Esophagus squamous epithelium (tissue), 5 donors: ENCODE measurements around the gene RABIF. TPM values are rescaled to one million over a fixed set of nuclear protein-coding genes. Genes with fewer than 3 reads are reported as not detected.
"Not testable (repeated sequence)": the region's sequence is repeated elsewhere in the genome, so short reads cannot be mapped to it uniquely, and the experiment has no call there.

ENCODE experiments used
- DNase-seq: peaks from one replicate; lab custom pipeline; 2025; lab: John Stamatoyannopoulos, UW
- H3K27ac ChIP-seq, 4 donors: fragments of 200-600 bp; sonication (generic); one replicate each; pipeline ENCODE4 v1.5.1; 2016 to 2019; ENCODE audit warnings: mild to moderate bottlenecking in 1 of 4
- H3K27me3 ChIP-seq, 4 donors: fragments of 200-600 bp; sonication (generic); 1 replicate in 3 of 4; 2 replicates in 1 of 4; pipeline versions ENCODE4 v1.5.1 to v1.6.0; 2017 to 2021; ENCODE audit warnings: antibody characterized with exemption in 1 of 4
- H3K36me3 ChIP-seq, 3 donors: fragments of 200-600 bp; sonication (generic); one replicate each; pipeline ENCODE4 v1.5.1; 2016 to 2019
- H3K4me1 ChIP-seq, 3 donors: fragments of 200-600 bp; sonication (generic); one replicate each; pipeline ENCODE4 v1.5.1; 2017 to 2019
- H3K4me3 ChIP-seq, 4 donors: fragments of 200-600 bp; sonication (generic); 1 replicate in 3 of 4; 2 replicates in 1 of 4; pipeline ENCODE4 v1.5.1; 2016 to 2019; ENCODE audit warnings: mild to moderate bottlenecking in 2 of 4, moderate library complexity in 1 of 4
- H3K9me3 ChIP-seq, 3 donors: fragments of 200-600 bp; sonication (generic); one replicate each; pipeline ENCODE4 v1.5.1; 2016 to 2019
- POLR2A ChIP-seq, 4 donors: fragments of 450-650 bp; IDR thresholded peaks; one replicate each; pipeline ENCODE4 v1.6.1; 2017; ENCODE audit warnings: antibody characterized with exemption in 4 of 4, mild to moderate bottlenecking in 4 of 4, moderate library complexity in 3 of 4
- WGBS, 2 donors: methylation state at CpG; one replicate each; pipeline ENCODE4 v1.1.5; 2018; 5-methylcytosine and 5-hydroxymethylcytosine counted together
- intact Hi-C: fragments of 100-400 bp; cut with DNase I; formaldehyde crosslinking; loops from one replicate; pipeline ENCODE4 v1.15.0; 2022
- total RNA-seq, 4 donors: library from RNA; depleted of rRNA; stranded (reverse); fragments of >200 nt; gene quantifications; one replicate each; pipeline ENCODE4 v1.1.0, GENCODE V29; 2016
- TF ChIP-seq, protein P1 (sequence below), 6 experiments: fragments of 450-650 bp in 4 of 6; fragments of 200-600 bp in 2 of 6; sonication (generic) in 2 of 6; IDR thresholded peaks; one replicate each; pipeline ENCODE4 v1.5.1; 2016 to 2019; ENCODE audit warnings: antibody characterized with exemption in 6 of 6, mild to moderate bottlenecking in 4 of 6, moderate library complexity in 4 of 6
- donor health status: DM: yes; HTN: yes; CAD: no.

RABIF gene
- total RNA-seq, 4 donors from 2014 or later, result 4.9 to 10.4 (median 8.0) TPM

DNA sequence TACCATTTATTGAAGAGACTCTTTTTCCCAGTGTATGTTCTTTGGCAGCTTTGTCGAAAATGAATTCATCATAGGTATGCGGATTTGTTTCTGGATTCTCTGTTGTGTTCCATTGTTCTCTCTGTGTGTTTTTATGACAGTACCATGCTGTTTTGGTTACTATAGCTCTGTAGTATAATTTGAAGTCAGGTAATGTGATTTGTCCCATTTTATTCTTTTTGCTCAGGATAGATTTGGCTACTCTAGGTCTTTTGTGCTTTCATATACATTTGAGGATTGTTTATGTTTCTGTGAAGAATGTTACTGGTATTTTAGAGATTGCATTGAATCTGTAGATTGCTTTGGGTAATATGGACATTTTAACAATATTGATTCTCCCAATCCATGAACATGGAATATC lies 43.5 kb upstream of the RABIF start:
- 76 to 93% methylated on average over 2 of the region's 2 CpGs for WGBS, 2 donors
- peaks cover 0 to 4% (median 3%) of the 10 kb centered on the region in 3 donors for H3K4me1 ChIP-seq
- TF ChIP-seq POLR2A (IDR thresholded peaks at IDR 0.05), result no peak
- TF ChIP-seq, protein P1, sequence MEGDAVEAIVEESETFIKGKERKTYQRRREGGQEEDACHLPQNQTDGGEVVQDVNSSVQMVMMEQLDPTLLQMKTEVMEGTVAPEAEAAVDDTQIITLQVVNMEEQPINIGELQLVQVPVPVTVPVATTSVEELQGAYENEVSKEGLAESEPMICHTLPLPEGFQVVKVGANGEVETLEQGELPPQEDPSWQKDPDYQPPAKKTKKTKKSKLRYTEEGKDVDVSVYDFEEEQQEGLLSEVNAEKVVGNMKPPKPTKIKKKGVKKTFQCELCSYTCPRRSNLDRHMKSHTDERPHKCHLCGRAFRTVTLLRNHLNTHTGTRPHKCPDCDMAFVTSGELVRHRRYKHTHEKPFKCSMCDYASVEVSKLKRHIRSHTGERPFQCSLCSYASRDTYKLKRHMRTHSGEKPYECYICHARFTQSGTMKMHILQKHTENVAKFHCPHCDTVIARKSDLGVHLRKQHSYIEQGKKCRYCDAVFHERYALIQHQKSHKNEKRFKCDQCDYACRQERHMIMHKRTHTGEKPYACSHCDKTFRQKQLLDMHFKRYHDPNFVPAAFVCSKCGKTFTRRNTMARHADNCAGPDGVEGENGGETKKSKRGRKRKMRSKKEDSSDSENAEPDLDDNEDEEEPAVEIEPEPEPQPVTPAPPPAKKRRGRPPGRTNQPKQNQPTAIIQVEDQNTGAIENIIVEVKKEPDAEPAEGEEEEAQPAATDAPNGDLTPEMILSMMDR (IDR thresholded peaks at IDR 0.05), result no peak
- DNase-seq, result no peak
- intact Hi-C loops, result no loop called here
- no peak overlapping the region for H3K27ac ChIP-seq
- no peaks in the 10 kb centered on the region for H3K36me3 ChIP-seq
- H3K9me3 ChIP-seq, result no peaks in the 10 kb centered on the region
- H3K4me3 ChIP-seq, result no peak overlapping the region
- no peaks in the 10 kb centered on the region for H3K27me3 ChIP-seq

DNA sequence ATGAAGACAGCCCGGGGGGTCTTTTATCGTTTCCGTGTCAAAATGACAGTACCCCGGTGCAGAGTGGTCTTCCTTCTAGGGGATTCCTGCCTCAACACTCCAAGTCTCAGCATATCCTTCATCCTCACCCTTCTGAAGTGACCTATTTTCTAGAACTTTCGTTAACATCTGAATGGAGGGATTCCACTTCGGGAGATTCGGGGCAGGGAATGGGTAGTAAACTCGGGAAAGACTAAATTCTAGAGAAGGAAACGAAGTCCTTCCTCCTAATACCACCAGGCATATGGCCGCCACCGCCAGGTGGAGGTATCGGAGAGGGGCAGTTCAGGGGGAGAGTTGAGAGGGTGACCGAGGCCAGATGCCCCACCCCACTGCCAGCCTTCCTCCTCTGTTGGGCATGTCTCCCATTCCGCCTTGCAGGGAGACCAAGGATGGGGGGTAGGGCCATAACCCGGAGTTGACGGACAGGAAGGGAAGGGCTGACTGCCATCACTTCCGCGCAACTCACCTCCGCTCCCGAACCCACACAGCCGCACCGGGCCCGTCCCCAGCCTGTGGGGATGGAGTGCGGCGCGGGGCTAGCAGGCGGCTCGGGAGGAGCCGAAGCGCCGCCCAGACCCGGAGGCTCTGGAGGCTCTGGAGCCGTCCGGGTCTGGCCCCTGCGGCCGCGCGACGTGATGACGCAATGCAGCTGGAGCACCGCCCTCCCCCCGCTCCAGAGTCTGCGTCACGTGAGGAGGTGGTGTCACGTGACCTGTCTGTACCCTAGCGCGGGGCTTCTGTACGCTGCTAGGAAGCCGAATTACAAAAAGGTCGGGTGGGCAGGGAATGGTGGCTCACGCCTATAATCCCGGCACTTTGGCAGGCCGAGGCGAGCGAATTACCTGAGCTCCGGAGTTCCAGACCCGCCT lies 37.9 kb upstream of the RABIF start, which contains the start of gene KLHL12:
Gene KLHL12 (minus strand): TSS at position 654 of the 911 bp plus-strand sequence. CDS start 2,072 bp downstream, outside the sequence.
- peak; percentile 83 for DNase-seq
- H3K36me3 ChIP-seq, result peaks cover 0 to 28% (median 0%) of the 10 kb centered on the region in 3 donors
- H3K27ac ChIP-seq, result peak within 1 kb of the TSS; percentile 93 to 99 (median 98)
- peaks cover 10 to 53% (median 21%) of the 10 kb centered on the region in 3 donors for H3K4me1 ChIP-seq
- no peaks in the 10 kb centered on the region for H3K27me3 ChIP-seq
- intact Hi-C loops, result loop anchor here (10.0 kb wide), 1 partner anchor 68 kb away; no protein-coding TSS in a partner anchor
- H3K4me3 ChIP-seq, result peak within 1 kb of the TSS; percentile 58 to 95 (median 90)
- no peaks in the 10 kb centered on the region for H3K9me3 ChIP-seq
- TF ChIP-seq POLR2A (IDR thresholded peaks at IDR 0.05), result peak in 3 of 4 donors; percentile 66 to 95 (median 88)
- TF ChIP-seq, protein P1 (IDR thresholded peaks at IDR 0.05), result peak; percentile 34 to 82 (median 64)
- WGBS, 2 donors, result 1 to 4% methylated on average over 14 to 19 of the region's 57 CpGs

DNA sequence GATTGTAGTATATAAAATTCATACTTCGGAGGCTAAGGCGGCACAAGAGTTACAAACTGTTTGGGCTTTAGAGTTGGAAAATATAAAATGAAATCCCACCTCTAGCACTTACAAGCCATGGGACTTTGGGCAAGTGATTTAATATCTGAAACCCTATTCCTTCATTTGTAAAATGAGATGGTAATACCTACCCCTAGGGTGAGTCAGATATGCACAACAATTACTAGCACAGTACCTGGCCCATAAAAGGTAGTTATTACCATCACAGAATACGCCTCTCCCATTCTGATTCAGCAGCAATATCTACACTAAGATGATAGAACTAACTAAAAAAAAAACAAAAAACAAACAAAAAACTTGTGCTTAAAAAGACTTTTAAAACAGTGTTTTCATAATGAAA lies 34.6 kb upstream of the RABIF start:
- peaks cover 0 to 51% (median 6%) of the 10 kb centered on the region in 3 donors for H3K36me3 ChIP-seq
- DNase-seq, result no peak
- H3K27ac ChIP-seq, result no peak overlapping the region
- intact Hi-C loops, result loop anchor here (10.0 kb wide), 1 partner anchor 71 kb away; no protein-coding TSS in a partner anchor
- 81 to 84% methylated on average over 3 of the region's 3 CpGs for WGBS, 2 donors
- peaks cover 10 to 54% (median 21%) of the 10 kb centered on the region in 3 donors for H3K4me1 ChIP-seq
- TF ChIP-seq, protein P1 (IDR thresholded peaks at IDR 0.05), result no peak
- no peak for TF ChIP-seq POLR2A (IDR thresholded peaks at IDR 0.05)
- H3K4me3 ChIP-seq, result no peak overlapping the region
- no peaks in the 10 kb centered on the region for H3K27me3 ChIP-seq
- no peaks in the 10 kb centered on the region for H3K9me3 ChIP-seq

DNA sequence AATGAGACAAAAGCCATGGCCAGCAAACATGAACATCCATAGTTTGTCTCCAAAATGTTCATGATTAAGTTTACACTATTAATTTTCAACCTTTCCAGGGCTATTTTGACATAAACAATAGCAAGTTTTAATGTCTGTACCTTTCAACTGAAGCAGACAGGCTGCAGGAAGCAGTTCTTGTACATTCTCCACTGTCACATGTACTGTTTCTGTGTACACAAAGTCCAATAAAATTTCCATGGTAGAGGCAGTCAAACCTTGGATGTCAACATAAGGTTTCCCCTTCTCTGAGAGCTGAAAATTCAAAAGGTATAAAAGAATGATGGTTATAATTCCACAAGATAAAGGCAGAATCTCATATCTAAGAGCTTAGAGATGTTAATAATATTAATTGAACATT lies 30.7 kb upstream of the RABIF start:
- TF ChIP-seq, protein P1 (IDR thresholded peaks at IDR 0.05), result no peak
- no peak for TF ChIP-seq POLR2A (IDR thresholded peaks at IDR 0.05)
- no peaks in the 10 kb centered on the region for H3K27me3 ChIP-seq
- H3K4me3 ChIP-seq, result no peak overlapping the region
- H3K36me3 ChIP-seq, result peaks cover 0 to 84% (median 28%) of the 10 kb centered on the region in 3 donors
- no peak overlapping the region for H3K27ac ChIP-seq
- H3K4me1 ChIP-seq, result peaks cover 0 to 29% (median 7%) of the 10 kb centered on the region in 3 donors
- H3K9me3 ChIP-seq, result no peaks in the 10 kb centered on the region
- no peak for DNase-seq
- intact Hi-C loops, result loop anchor here (10.0 kb wide), 1 partner anchor 75 kb away; no protein-coding TSS in a partner anchor

DNA sequence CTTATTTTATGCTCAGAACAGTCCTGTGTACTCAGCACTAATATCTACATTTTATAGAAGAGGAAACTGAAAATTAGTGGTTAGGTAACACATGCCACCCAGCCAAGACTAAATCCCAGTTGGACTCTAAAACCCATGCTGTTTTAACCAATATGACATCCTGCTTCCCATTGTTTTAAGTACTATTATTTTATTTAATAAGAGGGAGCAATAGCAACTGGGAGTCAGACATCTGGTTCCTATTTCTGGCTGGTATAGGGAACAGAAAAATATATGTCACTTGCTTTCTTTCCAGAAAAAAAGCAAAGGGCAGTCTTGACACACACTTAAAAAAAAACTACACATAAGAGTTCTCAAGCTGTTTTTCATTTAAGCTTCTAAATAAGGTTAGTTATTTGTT lies 26.2 kb upstream of the RABIF start:
- no peaks in the 10 kb centered on the region for H3K27me3 ChIP-seq
- DNase-seq, result no peak
- intact Hi-C loops, result no loop called here
- H3K36me3 ChIP-seq, result peaks cover 0 to 99% (median 40%) of the 10 kb centered on the region in 3 donors
- TF ChIP-seq, protein P1 (IDR thresholded peaks at IDR 0.05), result no peak
- no peak for TF ChIP-seq POLR2A (IDR thresholded peaks at IDR 0.05)
- no peak overlapping the region for H3K4me3 ChIP-seq
- no peak overlapping the region for H3K27ac ChIP-seq
- no peaks in the 10 kb centered on the region for H3K9me3 ChIP-seq
- H3K4me1 ChIP-seq, result peaks cover 0 to 19% (median 0%) of the 10 kb centered on the region in 3 donors

DNA sequence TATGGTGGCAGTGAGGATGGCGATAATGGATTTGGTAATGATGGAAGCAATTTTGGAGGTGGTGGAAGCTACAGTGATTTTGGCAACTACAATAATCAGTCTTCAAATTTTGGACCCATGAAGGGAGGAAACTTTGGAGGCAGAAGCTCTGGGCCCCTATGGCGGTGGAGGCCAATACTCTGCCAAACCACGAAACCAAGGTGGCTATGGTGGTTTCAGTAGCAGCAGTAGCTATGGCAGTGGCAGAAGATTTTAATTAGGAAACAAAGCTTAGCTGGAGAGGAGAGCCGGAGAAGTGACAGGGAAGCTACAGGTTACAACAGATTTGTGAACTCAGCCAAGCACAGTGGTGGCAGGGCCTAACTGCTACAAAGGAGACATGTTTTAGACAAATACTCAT lies 23.5 kb upstream of the RABIF start:
- Histone ChIP-seq H3K4me1 (peaks cover 0 to 19% (median 0%) of the 10 kb centered on the region in 3 donors), H3K27ac (peak overlapping the region in 3 of 4 donors; percentile 44 to 69 (median 68)), H3K36me3 (peaks cover 0 to 99% (median 33%) of the 10 kb centered on the region in 3 donors)
- WGBS, 2 donors, result 68 to 72% methylated on average over 4 of the region's 4 CpGs
- H3K4me3 ChIP-seq, H3K9me3 ChIP-seq, H3K27me3 ChIP-seq, DNase-seq, intact Hi-C loops: not testable (repeated sequence)
